T-helper 1 cell treated with Interleukin-12 subunit alpha and Interleukin-12 subunit beta and Interleukin-4 antibody, amounts not matched to agents 30 ng/mL and 1 ng/mL, for 36 hours (primary cell): Measurements from ENCODE around the gene NR2F1-AS1. TPM values are rescaled to one million over a fixed set of nuclear protein-coding genes. Genes with fewer than 3 reads are reported as not detected.

Source experiments
- intact Hi-C: fragments of 100-400 bp; cut with micrococcal nuclease; formaldehyde crosslinking; loops from one replicate; pipeline ENCODE4 v1.15.1; 2024
- total RNA-seq: library from RNA; stranded (reverse); gene quantifications from 2 replicates; pipeline ENCODE4 v1.2.3, GENCODE V29; 2022

Gene NR2F1-AS1
- not detected in 2 replicates for total RNA-seq

- intact Hi-C loops: loop anchor here (1.0 to 10.0 kb wide), 7 partner anchors 10 to 1271 kb away; no protein-coding TSS in a partner anchor
Measured at GRCh38 chr5:93580927-93581445, at the start of gene NR2F1-AS1. Gene NR2F1-AS1, minus strand, starts transcription at chr5:93581219.

- intact Hi-C loops: no loop called here
Measured at GRCh38 chr5:93626801-93627200, 45.8 kb upstream of the NR2F1-AS1 start.

- intact Hi-C loops: loop anchor here (5.0 kb wide), 4 partner anchors 179 to 1114 kb away; a partner anchor contains a TSS
Measured at GRCh38 chr5:93623153-93623552, 42.1 kb upstream of the NR2F1-AS1 start.

- intact Hi-C loops: loop anchor here (5.0 kb wide), 4 partner anchors 180 to 1115 kb away; a partner anchor contains a TSS
Measured at GRCh38 chr5:93622240-93622885, 41.3 kb upstream of the NR2F1-AS1 start.

GRCh38 chr5:93621327-93621798 is 40.3 kb upstream of the NR2F1-AS1 start:
- intact Hi-C loops: loop anchor here (5.0 kb wide), 4 partner anchors 181 to 1116 kb away; a partner anchor contains a TSS

- intact Hi-C loops: loop anchor here (5.0 kb wide), 4 partner anchors 182 to 1117 kb away; a partner anchor contains a TSS
Measured at GRCh38 chr5:93620487-93621326, 39.7 kb upstream of the NR2F1-AS1 start.

- intact Hi-C loops: no loop called here
Measured at GRCh38 chr5:93616538-93617174, 35.6 kb upstream of the NR2F1-AS1 start.

- intact Hi-C loops: no loop called here
Measured at GRCh38 chr5:93612855-93613243, 31.8 kb upstream of the NR2F1-AS1 start.

GRCh38 chr5:93611976-93612854 is 31.2 kb upstream of the NR2F1-AS1 start:
- intact Hi-C loops: no loop called here

- intact Hi-C loops: no loop called here
Measured at GRCh38 chr5:93611273-93611975, 30.4 kb upstream of the NR2F1-AS1 start.

DNA sequence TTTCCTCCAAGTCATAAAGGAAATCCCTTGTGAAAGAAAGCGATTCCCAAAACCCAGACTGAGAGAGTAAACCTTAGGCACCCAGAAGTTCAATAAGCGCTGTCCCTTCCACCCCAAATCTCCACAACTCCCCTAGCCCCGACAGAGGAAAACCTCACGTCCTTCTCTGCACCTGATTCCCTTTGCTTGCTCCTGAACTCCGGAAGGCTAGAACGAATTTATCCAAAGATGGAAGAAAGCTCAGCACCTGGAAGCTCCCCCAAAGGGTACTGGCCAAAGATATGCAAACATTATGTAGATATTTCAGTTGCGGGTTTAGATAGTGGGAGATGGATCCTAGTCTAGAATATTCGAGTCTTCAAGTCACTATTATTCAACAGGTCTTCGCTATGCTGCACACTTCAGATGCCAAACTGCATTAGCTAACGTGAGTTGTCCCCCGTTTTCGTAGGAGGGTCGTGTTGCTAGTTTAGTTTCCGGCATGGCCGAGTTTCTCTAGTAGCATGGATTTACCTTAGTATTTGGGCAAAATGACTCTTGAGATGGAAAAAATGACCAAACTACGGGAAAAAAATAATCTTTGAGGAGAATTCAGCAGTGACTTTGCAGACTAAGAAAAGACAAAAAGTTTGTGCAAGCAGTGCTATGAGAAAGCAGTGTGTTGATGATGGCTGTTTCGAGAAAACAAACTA is 29.7 kb upstream of the NR2F1-AS1 start:
- intact Hi-C loops: loop anchor here (1.0 kb wide), 1 partner anchor 8 kb away; no protein-coding TSS in a partner anchor

DNA sequence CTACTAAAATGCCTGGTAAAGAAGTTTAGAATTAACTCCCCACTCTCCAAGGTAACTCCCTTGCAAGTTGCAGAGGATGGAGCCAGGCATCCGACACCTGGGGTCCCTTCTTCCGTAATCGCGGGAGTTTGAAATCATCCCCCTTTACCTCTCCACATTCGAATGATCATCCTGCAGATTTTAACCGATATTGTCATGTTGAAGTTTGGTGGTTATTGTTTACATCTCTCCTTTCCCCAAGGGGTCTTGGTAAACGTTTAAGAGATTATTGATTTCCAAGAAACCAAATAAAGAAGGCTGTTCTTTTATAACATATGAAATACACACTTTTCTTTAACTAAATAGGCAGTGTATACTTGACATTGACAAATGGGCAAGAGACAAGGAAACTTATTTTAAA is 28.7 kb upstream of the NR2F1-AS1 start:
- intact Hi-C loops: loop anchor here (1.0 to 5.0 kb wide), 3 partner anchors 7 to 503 kb away; partner anchors contain the start of gene NR2F1-AS1

DNA sequence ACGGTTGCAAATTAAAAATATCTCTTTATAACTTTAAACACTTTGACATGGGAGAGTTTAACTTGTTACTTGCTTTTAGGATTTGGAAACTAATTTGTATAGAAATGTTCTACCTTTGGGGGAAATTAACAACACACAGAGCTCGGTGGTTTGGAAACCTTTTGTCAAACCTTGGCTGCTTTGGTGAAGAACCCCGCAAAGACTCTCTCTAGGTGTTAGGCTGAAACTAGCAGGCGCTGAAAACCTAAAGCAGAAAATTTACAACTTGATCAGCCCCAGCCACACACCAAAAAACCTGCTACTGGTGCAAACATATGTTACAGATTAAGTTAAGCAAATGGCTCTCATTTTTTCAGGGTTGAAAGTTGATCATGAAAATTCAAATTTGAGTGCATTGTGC is 27.8 kb upstream of the NR2F1-AS1 start:
- intact Hi-C loops: loop anchor here (1.0 to 5.0 kb wide), 3 partner anchors 28 to 503 kb away; partner anchors contain the start of gene NR2F1-AS1

DNA sequence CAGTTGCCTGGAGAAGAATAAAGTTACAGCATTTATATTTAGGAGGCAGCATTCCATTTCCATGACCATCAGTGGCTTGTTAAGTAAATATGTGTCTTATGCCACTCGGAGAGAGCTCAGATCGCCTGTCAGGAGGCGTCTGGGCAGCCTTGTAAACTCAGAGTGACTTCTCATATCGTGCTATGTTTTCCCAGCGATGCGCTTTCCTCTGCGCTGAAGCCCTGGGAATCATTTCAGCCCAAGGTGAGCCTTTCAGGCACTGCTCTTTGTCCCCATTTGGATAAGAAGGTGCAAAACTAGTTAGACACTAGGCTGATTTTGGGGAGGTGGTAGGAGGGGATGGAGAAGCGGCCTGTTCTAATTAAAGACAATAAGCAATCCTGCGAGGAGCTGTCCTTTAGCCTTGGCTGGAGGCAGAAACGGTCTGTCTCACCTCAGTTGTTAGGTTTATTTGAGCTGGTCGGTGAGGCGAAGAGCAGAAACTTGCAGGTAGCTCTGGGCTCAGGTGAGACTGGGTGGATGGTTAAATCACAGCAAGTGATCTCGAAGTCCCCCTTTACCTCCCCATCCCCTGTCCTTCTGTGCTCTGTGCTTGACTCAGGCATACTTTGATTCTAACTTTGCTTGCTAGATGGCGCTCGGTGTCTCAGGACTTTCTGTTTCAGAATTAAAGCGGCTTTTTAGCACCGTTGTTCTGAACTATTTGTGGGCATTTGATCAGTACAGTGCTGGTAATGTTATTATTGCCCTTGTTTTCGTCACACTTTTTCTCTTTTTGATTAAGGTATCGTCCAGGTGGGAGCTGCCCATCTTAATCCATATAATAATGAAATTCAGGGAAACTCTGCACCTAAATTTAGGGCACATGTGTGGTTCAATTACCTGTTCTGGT is 26.6 kb upstream of the NR2F1-AS1 start:
- intact Hi-C loops: loop anchor here (1.0 to 5.0 kb wide), 4 partner anchors 27 to 505 kb away; partner anchors contain the start of gene NR2F1-AS1

- intact Hi-C loops: loop anchor here (5.0 kb wide), 1 partner anchor 506 kb away; a partner anchor contains a TSS
Measured at GRCh38 chr5:93606382-93606752, 25.3 kb upstream of the NR2F1-AS1 start.

DNA sequence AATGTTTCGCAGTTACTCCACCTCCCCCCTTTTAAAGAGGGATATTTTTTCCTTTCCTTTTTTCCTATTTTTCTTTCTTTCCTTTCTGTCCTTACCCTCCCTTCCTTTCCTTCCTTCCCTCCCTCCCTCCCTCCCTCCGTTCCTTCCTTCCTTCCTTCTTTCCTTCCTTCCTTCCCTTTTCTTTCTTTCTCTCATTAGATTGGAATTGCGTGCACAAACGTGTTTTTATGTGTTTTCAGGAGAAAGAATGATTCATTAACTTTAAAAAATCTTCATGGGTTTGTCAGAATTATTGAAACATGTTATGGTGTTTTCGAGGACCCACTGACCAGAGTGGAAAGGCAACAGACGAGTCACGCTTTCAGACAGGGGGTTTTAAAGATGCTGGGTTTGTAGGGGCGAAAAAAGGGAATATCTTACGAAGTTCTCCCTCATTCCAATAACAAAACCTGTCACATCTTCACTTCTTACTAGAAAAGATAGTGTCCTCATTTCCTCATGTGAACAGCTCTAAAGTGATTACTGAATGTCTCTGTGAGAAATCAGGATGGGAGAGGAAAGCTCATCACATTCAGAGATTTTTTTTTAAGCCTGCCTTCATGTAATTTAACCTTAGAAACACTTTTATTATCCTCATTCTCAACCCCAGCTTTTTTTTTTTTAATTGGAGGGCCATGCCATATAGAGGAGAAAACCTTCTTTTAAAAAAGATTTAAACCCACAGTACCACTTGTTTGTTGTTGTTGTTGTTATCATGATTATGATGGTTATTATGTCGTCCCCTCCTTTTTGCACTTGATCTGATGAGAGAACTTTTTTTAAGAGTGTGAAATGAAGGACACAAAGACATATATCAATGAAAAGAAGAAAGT is 23.9 kb upstream of the NR2F1-AS1 start:
- intact Hi-C loops: loop anchor here (5.0 kb wide), 1 partner anchor 507 kb away; a partner anchor contains a TSS
